GM12878 (cell line): ENCODE measurements around the gene MAST4. TPM values are rescaled to one million over a fixed set of nuclear protein-coding genes. Genes with fewer than 3 reads are reported as not detected.

ENCODE experiments used
- ATAC-seq: fragments of 200-7000 bp; cut with Tn5 transposase; 3 replicates; pipeline ENCODE4 v1.9.1; 2020; ENCODE audit warnings: mild to moderate bottlenecking, moderate library complexity
- BruUV-seq: library from RNA; stranded (reverse); fragments of 400-500 nt; replicated peaks from 2 replicates; lab custom pipeline; 2021; lab: Mats Ljungman, UMichigan
- CTCF ChIA-PET: fragments of 300-600 bp; sonication (Branson Sonifier 250); formaldehyde crosslinking; extraction: SDS; loops from one replicate; lab custom pipeline; 2021; ENCODE audit warnings: inconsistent platforms; lab: Yijun Ruan, JAX
- POLR2A ChIA-PET: fragments of 350-600 bp; formaldehyde crosslinking; extraction: SDS; loops from one replicate; lab custom pipeline; 2021; ENCODE audit warnings: inconsistent platforms; lab: Charles Lee
- RAD21 ChIA-PET: fragments of 300-600 bp; sonication (Branson Sonifier 250); formaldehyde crosslinking; loops from one replicate; lab custom pipeline; 2023; ENCODE audit warnings: antibody characterized with exemption; ENCODE audit not compliant: unreplicated experiment; lab: Charles Lee
- SMC1A ChIA-PET: fragments of 300-600 bp; sonication (Branson Sonifier 250); formaldehyde crosslinking; loops from one replicate; lab custom pipeline; 2023; ENCODE audit not compliant: unreplicated experiment, uncharacterized antibody; lab: Charles Lee
- DNase-seq: peaks from one replicate; pipeline ENCODE4 v3.0.0-alpha.2; 2011; ENCODE audit warnings: low read depth, low spot score
- FAIRE-seq: peaks from 3 replicates; lab custom pipeline; 2011; peaks lifted over from hg19 to GRCh38; lab: Jason Lieb, UNC
- H2AFZ ChIP-seq: 2 replicates; pipeline ENCODE4 v1.6.0; 2011; ENCODE audit warnings: low read depth, low read length, control low read depth; ENCODE audit not compliant: control insufficient read depth
- H3K27ac ChIP-seq: 2 replicates; pipeline ENCODE4 v1.5.1; 2011; ENCODE audit warnings: control low read depth; ENCODE audit not compliant: control insufficient read depth, insufficient read depth
- H3K27me3 ChIP-seq, 2 experiments: replicated peaks in 1 of 2; 2 replicates each; pipeline versions ENCODE4 v1.6.0 to v1.6.1; 2011; ENCODE audit warnings: low read length in 1 of 2; ENCODE audit not compliant: control insufficient read depth in 2 of 2, insufficient read depth in 2 of 2
- H3K36me3 ChIP-seq, 2 experiments: 2 replicates each; pipeline ENCODE4 v1.5.1; 2011; ENCODE audit warnings: low read length in 1 of 2; ENCODE audit not compliant: control insufficient read depth in 2 of 2, insufficient read depth in 2 of 2
- H3K4me1 ChIP-seq: 2 replicates; pipeline ENCODE4 v1.6.1; 2011; ENCODE audit warnings: mild to moderate bottlenecking, low read length, moderate library complexity, mixed read lengths; ENCODE audit not compliant: control insufficient read depth, insufficient read depth
- H3K4me2 ChIP-seq: 2 replicates; pipeline ENCODE4 v1.6.0; 2011; ENCODE audit warnings: control low read depth; ENCODE audit not compliant: control insufficient read depth, insufficient read depth
- H3K4me3 ChIP-seq: fragments of 200-600 bp; sonication (generic); 2 replicates; pipeline ENCODE4 v1.5.1; 2016
- H3K79me2 ChIP-seq: 2 replicates; pipeline ENCODE4 v1.6.0; 2011; ENCODE audit warnings: low read length; ENCODE audit not compliant: control insufficient read depth, insufficient read depth
- H3K9ac ChIP-seq: 2 replicates; pipeline ENCODE4 v1.8.0; 2011; ENCODE audit warnings: low read length, control low read depth, mixed read lengths; ENCODE audit not compliant: control insufficient read depth, insufficient read depth
- H3K9me3 ChIP-seq: replicated peaks from 3 replicates; pipeline ENCODE4 v1.5.1; 2011; ENCODE audit warnings: mild to moderate bottlenecking, low read length; ENCODE audit not compliant: control insufficient read depth, insufficient read depth
- H4K20me1 ChIP-seq: 2 replicates; pipeline ENCODE4 v1.6.0; 2011; ENCODE audit not compliant: control insufficient read depth, insufficient read depth
- CBX3 ChIP-seq: fragments of 200-600 bp; sonication (generic); IDR thresholded peaks from 2 replicates; pipeline ENCODE4 v1.6.1; 2016; ENCODE audit warnings: low read depth, borderline replicate concordance
- CEBPZ ChIP-seq: fragments of 150-350 bp; IDR thresholded peaks from 2 replicates; pipeline ENCODE4 v1.6.1; 2016; ENCODE audit warnings: low read depth, low read length
- CHD2 ChIP-seq: IDR thresholded peaks from 2 replicates; pipeline ENCODE4 v1.6.1; 2011; ENCODE audit warnings: low read depth, low read length, improper control_type of control experiment, borderline replicate concordance
- CHD4 ChIP-seq: fragments of 200-600 bp; sonication (generic); IDR thresholded peaks from 2 replicates; pipeline ENCODE4 v1.6.1; 2016; ENCODE audit warnings: mild to moderate bottlenecking
- EZH2 ChIP-seq: IDR thresholded peaks from 2 replicates; pipeline ENCODE4 v1.6.1; 2012; ENCODE audit warnings: low read depth, mild to moderate bottlenecking, control low read depth, inconsistent platforms, low read length, borderline replicate concordance; ENCODE audit not compliant: control insufficient read depth
- HDGF ChIP-seq: fragments of 450-650 bp; IDR thresholded peaks from 2 replicates; pipeline ENCODE4 v1.6.1; 2016; ENCODE audit warnings: antibody characterized with exemption
- KDM1A ChIP-seq: fragments of 200-600 bp; sonication (generic); IDR thresholded peaks from 2 replicates; pipeline ENCODE4 v1.6.1; 2016; ENCODE audit warnings: borderline replicate concordance
- MEF2B ChIP-seq: fragments of 450-650 bp; IDR thresholded peaks from 2 replicates; pipeline ENCODE4 v1.6.1; 2018; ENCODE audit warnings: mild to moderate bottlenecking, moderate library complexity; ENCODE audit not compliant: partially characterized antibody, poor library complexity, severe bottlenecking
- PAX5 ChIP-seq: IDR thresholded peaks from 2 replicates; pipeline ENCODE4 v1.6.1; 2011; ENCODE audit warnings: low read depth, low read length, borderline replicate concordance
- PAX8 ChIP-seq: fragments of 450-650 bp; IDR thresholded peaks from 2 replicates; pipeline ENCODE4 v1.6.1; 2017; ENCODE audit warnings: mild to moderate bottlenecking, moderate library complexity
- RFX5 ChIP-seq: IDR thresholded peaks from 2 replicates; pipeline ENCODE4 v1.6.1; 2011; ENCODE audit warnings: low read depth, low read length, improper control_type of control experiment
- SMAD5 ChIP-seq: IDR thresholded peaks from 2 replicates; pipeline ENCODE4 v1.6.1; 2016; ENCODE audit warnings: antibody characterized with exemption, low read depth
- WRNIP1 ChIP-seq: IDR thresholded peaks from 2 replicates; pipeline ENCODE4 v1.6.1; 2011; ENCODE audit warnings: low read depth, low read length, improper control_type of control experiment, borderline replicate concordance
- ZNF384 ChIP-seq: IDR thresholded peaks from 2 replicates; pipeline ENCODE4 v1.6.1; 2012; ENCODE audit warnings: low read depth, mild to moderate bottlenecking, low read length, improper control_type of control experiment, borderline replicate concordance
- WGBS: methylation state at CpG from one replicate; pipeline ENCODE4 v1.1.6; 2016; ENCODE audit warnings: low lambda C conversion rate; ENCODE audit not compliant: insufficient replicate concordance, insufficient coverage; ENCODE audit errors: missing lambda C conversion rate; 5-methylcytosine and 5-hydroxymethylcytosine counted together
- in situ Hi-C: fragments of 300-500 bp; cut with MboI; formaldehyde crosslinking; loops from 9 replicates; pipeline ENCODE4 v1.14.3; 2018; ENCODE audit warnings: mixed read lengths
- intact Hi-C: fragments of 100-400 bp; cut with micrococcal nuclease; formaldehyde crosslinking; loops from one replicate; pipeline ENCODE4 v1.14.2; 2022; ENCODE audit not compliant: unreplicated experiment
- polyA plus RNA-seq, 11 experiments: library from polyadenylated mRNA; depleted of rRNA in 4 of 11; unstranded in 6 of 11; stranded (reverse) in 5 of 11; fragments of >200 nt; fragmentation: Nextera tagmentation in 4 of 11; fragmentation: Illumina TruSeq in 1 of 11; extraction: Ambion mirVana in 4 of 11; extraction: Trizol in 1 of 11; gene quantifications; 1 replicate in 1 of 11; 2 replicates in 10 of 11; pipeline versions ENCODE4 v1.2.1 to v1.2.3, GENCODE V29; 2011 to 2016; ENCODE audit warnings: inconsistent platforms in 2 of 11, missing spikeins in 2 of 11, low read depth in 1 of 11
- total RNA-seq, 4 experiments: library from RNA; depleted of rRNA in 3 of 4; stranded (reverse); fragments of >200 nt in 3 of 4; fragmentation: Illumina TruSeq in 1 of 4; extraction: Trizol in 1 of 4; gene quantifications; 2 replicates each; pipeline versions ENCODE4 v1.2.1 to v1.2.3, GENCODE V29; 2013 to 2021

The MAST4 gene
- total and polyA plus RNA-seq, 10 of the 15 experiments (the other 5 are each of a cell fraction or from before 2014, with no cell fraction given), result 0.02 to 1.6 (median 0.29) TPM; not detected in 1

- Histone ChIP-seq H3K4me1 (peaks cover 62% of the 10 kb centered on the region), H3K9ac (no peak overlapping the region)
- no peak for DNase-seq
- TF ChIP-seq SMAD5, result no peak
- TF ChIP-seq, all 136 proteins: peak for 0
- 48% methylated on average over 1 of the region's 1 CpG for WGBS
- Histone ChIP-seq H3K4me3 (no peak overlapping the region), H3K27me3 (no peaks in the 10 kb centered on the region; a peak in 1 of 4 replicates), H3K9me3 (no peaks in the 10 kb centered on the region; the same call in 1 of the 3 replicates), H3K27ac (no peak overlapping the region), H3K4me2 (no peak overlapping the region), H4K20me1 (no peaks in the 10 kb centered on the region), H3K36me3 (no peaks in the 10 kb centered on the region), H2AFZ (no peak overlapping the region), H3K79me2 (no peaks in the 10 kb centered on the region)
- ChIA-PET SMC1A (interaction anchor here (0.9 to 1.0 kb wide), 3 partner anchors 11 to 1078 kb away, joined by 3 to 4 read pairs (median 4); no protein-coding TSS in a partner anchor), RAD21 (no interaction called here), CTCF (interaction anchor here (0.9 kb wide), 1 partner anchor 31 kb away, joined by 3 read pairs; no protein-coding TSS in a partner anchor), POLR2A (interaction anchor here (0.8 kb wide), 1 partner anchor 9 kb away, joined by 3 read pairs; no protein-coding TSS in a partner anchor)
- no peak for FAIRE-seq
- BruUV-seq, result no TSS peak
- in situ Hi-C loops, result no loop called here
- intact Hi-C loops, result no loop called here
- no peak for ATAC-seq
These were observed 601.3 kb downstream of the MAST4 start for GRCh38 chr5:67197536-67197935.

GRCh38 chr5:67198917-67199316 is 602.7 kb downstream of the MAST4 start:
- Histone ChIP-seq H3K9me3 (no peaks in the 10 kb centered on the region; the same call in 1 of the 3 replicates), H2AFZ (no peak overlapping the region), H3K9ac (no peak overlapping the region), H3K27me3 (no peaks in the 10 kb centered on the region; a peak in 1 of 4 replicates), H3K79me2 (no peaks in the 10 kb centered on the region), H3K36me3 (no peaks in the 10 kb centered on the region), H4K20me1 (no peaks in the 10 kb centered on the region), H3K4me1 (peaks cover 61% of the 10 kb centered on the region), H3K27ac (no peak overlapping the region), H3K4me3 (no peak overlapping the region), H3K4me2 (no peak overlapping the region)
- intact Hi-C loops, result no loop called here
- ChIA-PET SMC1A (interaction anchor here (0.7 to 1.8 kb wide), 2 partner anchors 10 kb away, joined by 4 to 5 read pairs; no protein-coding TSS in a partner anchor), POLR2A (no interaction called here), CTCF (interaction anchor here (1.3 kb wide), 1 partner anchor 35 kb away, joined by 4 read pairs; no protein-coding TSS in a partner anchor), RAD21 (interaction anchor here (1.0 kb wide), 1 partner anchor 32 kb away, joined by 3 read pairs; no protein-coding TSS in a partner anchor)
- DNase-seq (no peak), FAIRE-seq (no peak), ATAC-seq (no peak)
- no peak for TF ChIP-seq WRNIP1
- no peak for TF ChIP-seq CBX3
- no peak for TF ChIP-seq ZNF384
- no peak for TF ChIP-seq PAX8
- no peak for TF ChIP-seq KDM1A
- no peak for TF ChIP-seq RFX5
- TF ChIP-seq CHD4, result no peak
- no peak for TF ChIP-seq PAX5
- TF ChIP-seq EZH2, result no peak
- no peak for TF ChIP-seq CEBPZ
- TF ChIP-seq CHD2, result no peak
- no peak for TF ChIP-seq HDGF
- TF ChIP-seq MEF2B, result no peak
- BruUV-seq, result no TSS peak
- in situ Hi-C loops, result no loop called here
- WGBS, result 41% methylated on average over 1 of the region's 1 CpG
